HG03025 (cell line): ENCODE results near the gene ZNF792.
A peak's percentile ranks its signal among the peaks of the same experiment; 100 is the strongest.
"Not testable (repeated sequence)": the region's sequence is repeated elsewhere in the genome, so short reads cannot be mapped to it uniquely, and the experiment has no call there.

Source experiments
- ATAC-seq: cut with Tn5 transposase; IDR thresholded peaks from one replicate; pipeline ENCODE4 v1.9.1; 2021; ENCODE audit warnings: mild to moderate bottlenecking, moderate library complexity; ENCODE audit not compliant: unreplicated experiment, low FRiP score

ZNF792 gene

DNA sequence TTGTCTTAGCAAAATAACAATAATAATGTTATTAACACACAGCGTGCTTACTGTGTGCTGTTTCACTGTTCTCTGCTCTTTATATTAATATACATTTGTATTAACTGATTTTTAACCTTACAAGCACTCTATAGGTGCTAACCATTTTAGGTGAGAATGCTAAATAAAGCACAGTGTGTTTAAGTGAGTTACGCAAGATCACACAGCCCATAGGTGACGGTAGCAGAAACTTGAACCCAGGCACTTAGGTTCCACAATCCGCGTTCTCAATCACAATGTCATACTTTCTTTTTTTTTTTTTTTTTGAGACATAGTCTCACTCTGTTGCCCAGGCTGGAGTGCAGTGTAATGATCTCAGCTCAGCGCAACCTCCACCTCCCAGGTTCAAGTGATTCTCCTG, 31.5 kb downstream of the ZNF792 start:
- ATAC-seq, result no peak

DNA sequence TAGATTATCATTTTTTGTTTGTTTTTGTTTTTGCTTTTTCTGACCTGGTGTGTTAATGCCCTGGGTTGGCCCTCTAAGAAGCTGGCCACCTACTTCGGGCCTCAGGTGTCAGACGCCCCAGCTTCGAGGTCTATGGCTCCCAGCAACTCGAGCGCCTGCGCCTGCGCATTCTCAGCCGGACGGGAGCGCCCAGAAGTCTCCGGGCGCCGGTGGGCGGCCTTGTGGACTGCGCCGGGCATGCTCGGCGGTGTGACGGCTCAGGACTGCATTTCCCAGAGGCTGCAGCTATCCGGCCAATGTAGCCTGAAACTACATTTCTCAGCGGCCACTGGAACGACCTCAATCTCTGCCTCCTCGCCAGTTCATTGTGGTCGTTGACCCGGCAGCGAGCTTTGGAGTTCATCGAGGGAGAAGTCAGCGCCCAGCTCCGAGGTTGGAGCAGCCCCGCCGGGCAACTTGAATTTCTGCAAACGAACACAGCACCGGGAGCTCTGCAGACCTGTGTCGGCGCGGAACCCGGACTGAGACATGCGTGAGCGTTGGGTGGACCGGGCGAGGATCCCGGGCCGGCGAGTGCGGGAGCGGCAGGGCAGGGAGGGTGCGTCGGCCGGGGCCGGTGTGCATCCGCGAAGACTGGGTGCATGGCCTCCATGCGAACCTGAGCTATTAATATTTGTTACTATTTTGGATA, 37.2 kb downstream of the ZNF792 start, which contains the start of gene ZNF30:
TSS of gene ZNF30 (plus strand) at position 219 of the 691 bp plus-strand sequence. CDS start 3,045 bp downstream, outside the sequence.
- ATAC-seq, result peak; percentile 78

DNA sequence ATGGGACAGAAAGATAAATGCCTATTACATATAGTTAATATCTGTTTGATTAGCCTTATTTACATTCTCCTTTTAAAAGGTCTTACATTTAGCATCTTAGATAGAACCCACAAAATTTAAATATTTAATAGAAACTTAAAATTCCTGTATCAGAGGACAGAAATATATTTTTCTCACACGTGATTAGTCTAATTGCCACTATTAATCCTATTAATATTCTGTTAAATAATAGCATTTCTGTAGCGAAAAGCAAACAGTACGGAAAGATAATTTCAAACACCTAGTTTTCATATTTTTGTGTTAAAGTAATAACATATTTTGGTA, 37.7 kb downstream of the ZNF792 start:
- no peak for ATAC-seq

DNA sequence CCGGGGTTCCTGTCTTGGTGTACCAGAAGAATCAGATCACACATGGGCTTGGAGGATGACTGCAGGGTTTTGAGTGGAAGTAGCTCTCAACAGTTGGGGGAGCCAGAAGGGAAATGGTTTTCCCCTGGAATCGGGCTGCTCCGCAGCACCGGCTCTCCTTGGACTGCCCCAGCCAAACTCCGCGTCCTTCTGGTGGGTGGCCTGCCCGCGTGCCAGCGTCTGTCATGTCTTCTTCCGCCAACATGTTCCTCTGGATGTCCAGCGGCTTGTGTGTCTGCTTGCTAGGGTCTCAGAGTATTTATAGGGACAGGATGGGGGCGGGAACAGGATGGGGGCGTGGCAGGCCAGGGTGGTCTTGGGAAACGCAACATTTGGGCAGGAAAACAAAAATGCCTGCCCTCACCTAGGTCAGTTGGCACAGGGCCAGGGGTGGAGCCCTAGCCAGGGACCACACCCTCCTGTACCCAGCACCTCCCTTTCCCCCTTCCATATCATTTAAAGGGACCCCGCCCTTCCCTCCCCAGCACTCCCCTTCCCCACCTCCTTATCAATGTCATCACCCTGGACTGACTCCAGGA, 38.7 kb downstream of the ZNF792 start:
- no peak for ATAC-seq

DNA sequence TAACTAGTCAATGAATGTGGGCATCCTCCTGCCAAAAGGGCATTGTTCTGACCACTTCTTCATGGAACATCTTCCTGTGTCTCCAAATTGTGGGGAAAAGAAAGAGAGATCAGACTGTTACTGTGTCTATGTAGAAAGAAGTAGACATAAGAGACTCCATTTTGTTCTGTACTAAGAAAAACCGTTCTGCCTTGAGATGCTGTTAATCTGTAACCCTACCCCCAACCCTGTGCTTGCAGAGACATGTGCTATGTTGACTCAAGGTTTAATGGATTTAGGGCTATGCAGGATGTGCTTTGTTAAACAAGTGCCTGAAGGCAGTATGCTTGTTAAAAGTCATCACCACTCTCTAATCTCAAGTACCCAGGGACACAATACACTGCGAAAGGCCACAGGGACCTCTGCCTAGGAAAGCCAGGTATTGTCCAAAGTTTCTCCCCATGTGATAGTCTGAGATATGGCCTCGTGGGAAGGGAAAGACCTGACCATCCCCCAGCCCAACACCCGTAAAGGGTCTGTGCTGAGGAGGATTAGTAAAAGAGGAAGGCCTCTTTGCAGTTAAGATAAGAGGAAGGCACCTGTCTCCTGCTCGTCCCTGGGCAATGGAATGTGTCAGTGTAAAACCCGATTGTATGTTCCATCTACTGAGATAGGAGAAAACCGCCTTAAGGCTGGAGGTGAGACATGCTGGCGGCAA, 43.8 kb downstream of the ZNF792 start:
- not testable (repeated sequence) for ATAC-seq

DNA sequence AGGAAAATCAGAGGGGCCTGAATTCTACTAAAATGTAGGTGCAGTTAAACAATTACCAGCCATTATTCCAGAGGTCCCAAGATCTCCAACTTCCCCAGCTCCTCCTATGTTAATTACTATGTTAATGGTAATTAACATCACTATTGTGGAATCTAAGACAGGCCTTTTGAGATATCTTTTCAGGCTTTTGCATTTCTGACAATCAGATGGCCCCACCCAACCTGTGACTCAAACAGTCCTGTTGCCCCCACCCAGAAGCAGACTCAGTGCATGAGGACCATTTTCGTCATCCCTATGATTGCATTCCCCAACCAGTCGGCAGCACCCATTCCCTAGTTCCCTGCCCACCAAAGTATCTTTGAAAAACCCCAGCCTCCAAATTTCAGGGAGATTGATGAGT, 45.8 kb downstream of the ZNF792 start:
- ATAC-seq, result no peak

DNA sequence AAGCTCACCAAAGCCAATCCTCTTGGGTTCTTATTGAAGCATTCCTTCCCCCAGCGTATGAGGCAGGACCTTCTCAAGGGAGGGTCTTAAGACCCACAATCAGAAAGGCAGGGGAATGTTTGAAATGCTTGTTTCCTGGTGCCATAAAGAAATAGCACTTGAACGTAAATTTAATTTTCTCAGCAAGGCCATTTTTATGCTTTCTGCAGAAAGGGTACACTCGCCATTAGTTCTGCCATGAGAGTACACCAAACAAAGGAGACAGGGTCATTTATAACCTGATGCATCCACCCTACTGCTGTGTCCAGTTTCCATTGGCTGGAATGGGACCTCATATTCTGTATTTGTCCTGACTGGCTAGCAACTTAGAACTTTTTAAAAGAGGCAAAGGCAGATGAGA, 46.9 kb downstream of the ZNF792 start:
- ATAC-seq, result not testable (repeated sequence)

DNA sequence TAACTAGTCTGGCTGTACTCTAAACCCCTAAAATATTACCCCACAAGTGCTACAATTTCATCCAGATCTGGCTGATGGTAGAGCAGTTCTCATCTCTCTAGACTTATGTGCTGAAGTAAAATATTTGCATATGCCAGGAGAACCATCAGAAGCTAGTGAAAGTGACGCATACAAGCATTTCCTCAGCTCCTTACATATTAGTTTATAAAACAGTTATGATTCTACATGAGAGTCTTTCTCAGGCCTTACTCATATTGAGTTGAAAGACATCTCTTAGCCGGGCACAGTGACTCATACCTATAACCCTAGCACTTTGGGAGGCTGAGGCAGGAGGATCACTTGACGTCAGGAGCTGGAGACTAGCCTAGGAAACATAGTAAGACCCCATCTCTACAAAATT, 53.3 kb downstream of the ZNF792 start:
- ATAC-seq, result no peak
